ENCODE data around the gene CDC37L1.

CDC37L1 gene

GRCh38 chr9:4668604-4669003 lies 10.8 kb upstream of the CDC37L1 start:
- Histone ChIP-seq H3K27me3 (peaks cover 38% of the 10 kb centered on the region), H3K4me1 (ENCODE audit: control insufficient read depth in 1 of 2, insufficient read depth in 1 of 2, low read depth in 1 of 2, low read length in 1 of 2) (peaks cover 15 to 19% of the 10 kb centered on the region in 2 experiments), H3K4me3 (ENCODE audit: low read depth in 1 of 2, low read length in 1 of 2) (no peak overlapping the region), H3K9me3 (no peaks in the 10 kb centered on the region), H3K27ac (no peak overlapping the region), H3K36me3 (no peaks in the 10 kb centered on the region)
- TF ChIP-seq, protein P1, sequence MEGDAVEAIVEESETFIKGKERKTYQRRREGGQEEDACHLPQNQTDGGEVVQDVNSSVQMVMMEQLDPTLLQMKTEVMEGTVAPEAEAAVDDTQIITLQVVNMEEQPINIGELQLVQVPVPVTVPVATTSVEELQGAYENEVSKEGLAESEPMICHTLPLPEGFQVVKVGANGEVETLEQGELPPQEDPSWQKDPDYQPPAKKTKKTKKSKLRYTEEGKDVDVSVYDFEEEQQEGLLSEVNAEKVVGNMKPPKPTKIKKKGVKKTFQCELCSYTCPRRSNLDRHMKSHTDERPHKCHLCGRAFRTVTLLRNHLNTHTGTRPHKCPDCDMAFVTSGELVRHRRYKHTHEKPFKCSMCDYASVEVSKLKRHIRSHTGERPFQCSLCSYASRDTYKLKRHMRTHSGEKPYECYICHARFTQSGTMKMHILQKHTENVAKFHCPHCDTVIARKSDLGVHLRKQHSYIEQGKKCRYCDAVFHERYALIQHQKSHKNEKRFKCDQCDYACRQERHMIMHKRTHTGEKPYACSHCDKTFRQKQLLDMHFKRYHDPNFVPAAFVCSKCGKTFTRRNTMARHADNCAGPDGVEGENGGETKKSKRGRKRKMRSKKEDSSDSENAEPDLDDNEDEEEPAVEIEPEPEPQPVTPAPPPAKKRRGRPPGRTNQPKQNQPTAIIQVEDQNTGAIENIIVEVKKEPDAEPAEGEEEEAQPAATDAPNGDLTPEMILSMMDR (IDR thresholded peaks at IDR 0.05) = no peak

GRCh38 chr9:4669890-4670289 lies 9.5 kb upstream of the CDC37L1 start:
- Histone ChIP-seq H3K4me1 (ENCODE audit: control insufficient read depth in 1 of 2, insufficient read depth in 1 of 2, low read depth in 1 of 2, low read length in 1 of 2) (peaks cover 15 to 17% of the 10 kb centered on the region in 2 experiments), H3K9me3 (no peaks in the 10 kb centered on the region), H3K36me3 (no peaks in the 10 kb centered on the region), H3K27ac (no peak overlapping the region), H3K27me3 (peaks cover 38% of the 10 kb centered on the region), H3K4me3 (ENCODE audit: low read depth in 1 of 2, low read length in 1 of 2) (no peak overlapping the region)
- TF ChIP-seq, protein P1 (IDR thresholded peaks at IDR 0.05) = no peak

DNA sequence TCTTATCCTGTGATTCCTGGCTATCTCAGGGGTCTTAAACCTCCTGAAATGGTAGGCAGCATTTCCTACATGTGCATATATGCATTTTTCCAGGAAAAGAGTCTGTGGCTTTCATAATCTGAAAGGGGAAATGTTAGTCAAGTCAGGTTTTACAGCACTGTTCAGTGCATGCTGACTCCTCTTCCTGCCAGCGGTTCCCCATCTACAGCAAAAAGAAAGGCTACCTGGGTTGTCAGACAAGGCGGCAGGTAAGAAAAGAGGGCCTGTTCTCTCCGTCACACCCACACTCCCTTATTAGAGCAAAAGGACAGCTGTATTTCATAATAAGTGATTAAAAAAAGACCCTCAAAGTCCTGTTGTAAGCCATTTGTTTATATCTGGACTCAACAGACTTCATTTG lies 8.8 kb upstream of the CDC37L1 start:
- Histone ChIP-seq H3K9me3 (no peaks in the 10 kb centered on the region), H3K27ac (no peak overlapping the region), H3K36me3 (no peaks in the 10 kb centered on the region), H3K4me1 (ENCODE audit: control insufficient read depth in 1 of 2, insufficient read depth in 1 of 2, low read depth in 1 of 2, low read length in 1 of 2) (peaks cover 15 to 17% of the 10 kb centered on the region in 2 experiments), H3K4me3 (ENCODE audit: low read depth in 1 of 2, low read length in 1 of 2) (no peak overlapping the region), H3K27me3 (peaks cover 35% of the 10 kb centered on the region)
- TF ChIP-seq, protein P1 (IDR thresholded peaks at IDR 0.05) = no peak

- Histone ChIP-seq H3K27ac (no peak overlapping the region), H3K4me3 (ENCODE audit: low read depth in 1 of 2, low read length in 1 of 2) (no peak overlapping the region), H3K9me3 (no peaks in the 10 kb centered on the region), H3K4me1 (ENCODE audit: control insufficient read depth in 1 of 2, insufficient read depth in 1 of 2, low read depth in 1 of 2, low read length in 1 of 2) (peaks cover 6 to 8% of the 10 kb centered on the region in 2 experiments), H3K27me3 (peaks cover 24% of the 10 kb centered on the region), H3K36me3 (no peaks in the 10 kb centered on the region)
- TF ChIP-seq, protein P1 (IDR thresholded peaks at IDR 0.05) = no peak
These were observed 7.6 kb upstream of the CDC37L1 start for GRCh38 chr9:4671737-4672136.

- Histone ChIP-seq H3K27ac (no peak overlapping the region), H3K4me1 (ENCODE audit: control insufficient read depth in 1 of 2, insufficient read depth in 1 of 2, low read depth in 1 of 2, low read length in 1 of 2) (peaks cover 15 to 16% of the 10 kb centered on the region in 2 experiments), H3K9me3 (no peaks in the 10 kb centered on the region), H3K4me3 (ENCODE audit: low read depth in 1 of 2, low read length in 1 of 2) (no peak overlapping the region), H3K27me3 (no peaks in the 10 kb centered on the region), H3K36me3 (no peaks in the 10 kb centered on the region)
- TF ChIP-seq, protein P1 (IDR thresholded peaks at IDR 0.05) = no peak
These were observed 4.6 kb upstream of the CDC37L1 start for GRCh38 chr9:4674783-4675182.

DNA sequence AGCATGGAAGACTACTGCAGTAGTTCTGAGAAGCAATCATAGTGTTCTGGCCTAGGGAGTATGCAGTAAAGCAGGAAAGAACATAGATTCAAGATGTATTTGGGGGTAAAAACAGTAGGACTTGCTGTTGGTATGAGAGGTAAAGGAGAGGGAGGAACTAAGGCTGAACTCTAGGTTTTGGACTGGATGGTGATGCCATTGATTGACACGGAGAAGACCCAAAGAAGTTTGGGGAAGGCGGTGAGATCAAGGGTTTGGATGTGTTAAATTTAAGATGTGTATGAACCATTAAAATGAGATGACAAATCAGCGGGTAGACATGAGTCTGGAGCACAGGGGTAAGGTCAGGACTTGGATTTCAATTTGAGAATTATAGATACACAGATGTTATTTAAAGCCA lies 2.0 kb upstream of the CDC37L1 start:
- H3K9me3 ChIP-seq = no peaks in the 10 kb centered on the region
- TF ChIP-seq, protein P1 (IDR thresholded peaks at IDR 0.05) = no peak
- no peak overlapping the region for H3K4me3 ChIP-seq (ENCODE audit: low read depth in 1 of 2, low read length in 1 of 2)
- H3K4me1 ChIP-seq (ENCODE audit: control insufficient read depth in 1 of 2, insufficient read depth in 1 of 2, low read depth in 1 of 2, low read length in 1 of 2) = peaks cover 21 to 23% of the 10 kb centered on the region in 2 experiments
- no peaks in the 10 kb centered on the region for H3K36me3 ChIP-seq
- no peaks in the 10 kb centered on the region for H3K27me3 ChIP-seq
- H3K27ac ChIP-seq = no peak overlapping the region
